Activated T-cell treated with anti-CD3 and anti-CD28 coated beads, Interleukin-2, amount 50 U/mL, for 72 hours (primary cell): ENCODE results near the gene ARL15. TPM values are rescaled to one million over a fixed set of nuclear protein-coding genes. Genes with fewer than 3 reads are reported as not detected.

Experiments
- ATAC-seq, 2 donors: fragments of 150-1000 bp; cut with Tn5 transposase; replicated peaks in 1 of 2; 2 replicates each; pipeline ENCODE4 v1.10.0; 2021; ENCODE audit warnings: moderate library complexity in 2 of 2, mild to moderate bottlenecking in 1 of 2
- DNase-seq, 2 donors: peaks; one replicate each; pipeline ENCODE4 v3.0.0; 2021 to 2022; ENCODE audit warnings: mixed read lengths in 1 of 2
- H3K27ac Mint-ChIP-seq: one replicate; pipeline ENCODE4 v1.8.0; 2022; ENCODE audit warnings: mild to moderate bottlenecking, moderate library complexity, mixed read lengths
- H3K27me3 Mint-ChIP-seq: one replicate; pipeline ENCODE4 v1.8.0; 2022; ENCODE audit warnings: low read depth, mixed read lengths
- H3K36me3 Mint-ChIP-seq, 2 donors: one replicate each; pipeline ENCODE4 v1.8.0; 2022; ENCODE audit warnings: mixed read lengths in 2 of 2, mild to moderate bottlenecking in 1 of 2; ENCODE audit not compliant: insufficient read depth in 2 of 2
- H3K4me1 Mint-ChIP-seq: one replicate; pipeline ENCODE4 v1.8.0; 2022; ENCODE audit warnings: low read depth, mixed read lengths
- H3K4me3 Mint-ChIP-seq, 2 donors: one replicate each; pipeline ENCODE4 v1.8.0; 2022; ENCODE audit warnings: mild to moderate bottlenecking in 2 of 2, mixed read lengths in 2 of 2, moderate library complexity in 2 of 2
- H3K9me3 Mint-ChIP-seq, 2 donors: one replicate each; pipeline ENCODE4 v1.8.0; 2022; ENCODE audit warnings: mixed read lengths in 2 of 2
- total RNA-seq, 2 donors: library from RNA; stranded (reverse); gene quantifications; one replicate each; pipeline ENCODE4 v1.2.3, GENCODE V29; 2022

Gene ARL15
- total RNA-seq, 2 donors from 2014 or later: 7.8 to 8.3 TPM

GRCh38 chr5:54309276-54309675 is 1.1 kb downstream of the ARL15 start:
- ATAC-seq: no peak
- DNase-seq: peak in 1 of 2 donors; percentile 2
- Mint-ChIP-seq H3K4me1 (peaks cover 38% of the 10 kb centered on the region), H3K9me3 (no peaks in the 10 kb centered on the region), H3K4me3 (peak overlapping the region; percentile 92 to 98), H3K27me3 (peaks cover 1% of the 10 kb centered on the region), H3K36me3 (no peaks in the 10 kb centered on the region), H3K27ac (no peak overlapping the region)

- ATAC-seq (no peak), DNase-seq (no peak)
- no peak overlapping the region for H3K4me3 Mint-ChIP-seq
- no peaks in the 10 kb centered on the region for H3K9me3 Mint-ChIP-seq
- no peaks in the 10 kb centered on the region for H3K36me3 Mint-ChIP-seq
- no peak overlapping the region for H3K27ac Mint-ChIP-seq
- no peaks in the 10 kb centered on the region for H3K27me3 Mint-ChIP-seq
- peaks cover 50% of the 10 kb centered on the region for H3K4me1 Mint-ChIP-seq
Measured at GRCh38 chr5:54307583-54307982, 2.8 kb downstream of the ARL15 start.

DNA sequence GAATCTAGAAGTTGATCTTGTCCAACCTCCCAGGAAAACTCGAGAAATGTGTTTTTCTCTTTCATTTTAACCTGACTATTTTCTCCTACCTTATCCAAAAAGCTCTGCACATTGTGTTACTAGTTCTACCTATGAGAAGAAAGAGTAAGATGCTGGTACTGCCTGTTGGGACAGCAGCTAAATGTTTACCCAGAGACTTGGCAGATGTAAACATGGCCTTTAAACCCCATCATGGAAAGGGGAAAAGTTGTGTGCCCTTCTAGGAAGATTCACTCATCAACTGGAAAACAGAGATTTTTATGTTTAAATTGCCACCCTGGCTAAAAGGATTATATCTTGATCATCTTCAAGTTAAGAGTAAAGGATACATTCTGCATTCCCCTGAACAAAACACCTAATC is 3.5 kb downstream of the ARL15 start:
- H3K9me3 Mint-ChIP-seq: no peaks in the 10 kb centered on the region
- no peak for DNase-seq
- H3K4me1 Mint-ChIP-seq: peaks cover 46% of the 10 kb centered on the region
- H3K27me3 Mint-ChIP-seq: no peaks in the 10 kb centered on the region
- H3K4me3 Mint-ChIP-seq: no peak overlapping the region
- H3K27ac Mint-ChIP-seq: no peak overlapping the region
- no peak for ATAC-seq
- H3K36me3 Mint-ChIP-seq: no peaks in the 10 kb centered on the region

DNA sequence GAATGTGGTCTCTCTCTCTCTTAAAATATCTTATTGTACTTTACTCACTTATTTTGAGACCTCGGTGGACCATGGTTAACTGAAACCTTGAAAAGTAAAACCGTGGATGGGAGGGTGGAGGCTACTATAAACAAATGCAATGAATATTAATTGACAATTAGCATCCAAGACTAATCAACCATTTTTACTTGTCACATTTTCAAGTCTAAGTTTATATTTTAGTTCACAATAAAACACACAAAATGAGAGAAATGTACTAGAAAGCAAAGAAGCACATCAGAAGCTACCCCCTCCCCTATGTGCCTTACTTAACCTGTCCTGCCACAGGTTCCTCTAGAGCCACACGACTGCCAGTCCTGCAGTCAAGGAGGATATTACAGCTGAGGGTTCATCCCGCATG is 4.6 kb downstream of the ARL15 start:
- H3K27me3 Mint-ChIP-seq: no peaks in the 10 kb centered on the region
- H3K36me3 Mint-ChIP-seq: no peaks in the 10 kb centered on the region
- no peak overlapping the region for H3K27ac Mint-ChIP-seq
- no peaks in the 10 kb centered on the region for H3K9me3 Mint-ChIP-seq
- DNase-seq (no peak), ATAC-seq (no peak)
- no peak overlapping the region for H3K4me3 Mint-ChIP-seq
- H3K4me1 Mint-ChIP-seq: peaks cover 48% of the 10 kb centered on the region

DNA sequence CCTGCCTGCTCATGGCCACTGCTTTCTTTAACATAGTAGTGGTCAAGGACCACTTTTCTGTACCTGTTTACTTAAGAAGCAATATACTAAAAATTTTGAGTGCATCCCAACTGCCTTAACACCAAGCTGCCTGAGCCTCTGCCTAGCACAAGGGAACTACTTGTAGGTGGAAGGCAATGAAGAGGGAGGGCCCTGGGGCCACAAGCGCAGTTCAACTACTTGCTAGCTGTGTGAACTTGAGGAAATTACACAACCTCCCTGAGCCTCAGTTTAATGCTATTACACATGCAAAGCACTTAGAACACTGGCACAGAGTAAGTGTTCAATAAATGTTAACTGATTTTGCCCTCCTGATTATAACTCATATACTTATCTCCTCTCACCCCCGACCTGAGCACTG is 6.3 kb downstream of the ARL15 start:
- no peak overlapping the region for H3K4me3 Mint-ChIP-seq
- no peak for DNase-seq
- no peak overlapping the region for H3K27ac Mint-ChIP-seq
- no peak for ATAC-seq
- H3K4me1 Mint-ChIP-seq: peaks cover 45% of the 10 kb centered on the region
- H3K36me3 Mint-ChIP-seq: no peaks in the 10 kb centered on the region
- no peaks in the 10 kb centered on the region for H3K9me3 Mint-ChIP-seq
- H3K27me3 Mint-ChIP-seq: no peaks in the 10 kb centered on the region

DNA sequence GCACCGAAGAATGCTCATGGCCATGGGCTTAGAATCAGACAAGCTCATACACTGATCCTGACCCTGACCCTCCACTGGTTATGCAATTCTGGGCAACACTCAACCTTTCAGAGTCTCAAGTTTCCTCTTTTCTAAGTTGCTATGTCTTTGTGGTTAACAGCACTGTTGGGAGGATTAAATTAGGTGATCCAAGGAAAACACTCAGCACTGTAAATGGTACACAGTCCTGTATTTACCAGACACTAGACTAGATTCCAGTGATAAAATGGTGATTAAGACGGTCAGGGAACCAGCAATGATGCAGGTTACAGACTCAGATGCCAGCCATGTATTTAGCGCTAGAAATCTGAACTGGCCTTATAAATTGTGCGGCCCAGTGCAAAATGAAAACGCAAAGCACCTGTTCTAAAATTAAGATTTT is 8.1 kb downstream of the ARL15 start:
- H3K27ac Mint-ChIP-seq: no peak overlapping the region
- H3K4me3 Mint-ChIP-seq: no peak overlapping the region

GRCh38 chr5:54301849-54302248 is 8.5 kb downstream of the ARL15 start:
- Mint-ChIP-seq H3K27me3 (no peaks in the 10 kb centered on the region), H3K4me3 (no peak overlapping the region), H3K36me3 (no peaks in the 10 kb centered on the region), H3K4me1 (peaks cover 34% of the 10 kb centered on the region), H3K9me3 (no peaks in the 10 kb centered on the region), H3K27ac (no peak overlapping the region)
- ATAC-seq (no peak), DNase-seq (no peak)

More for the DNA sequence above, 8.1 kb downstream of the ARL15 start:
- ATAC-seq: no peak
- DNase-seq: no peak
- Mint-ChIP-seq H3K4me1 (peaks cover 37% of the 10 kb centered on the region), H3K9me3 (no peaks in the 10 kb centered on the region), H3K36me3 (no peaks in the 10 kb centered on the region), H3K27me3 (no peaks in the 10 kb centered on the region)

DNA sequence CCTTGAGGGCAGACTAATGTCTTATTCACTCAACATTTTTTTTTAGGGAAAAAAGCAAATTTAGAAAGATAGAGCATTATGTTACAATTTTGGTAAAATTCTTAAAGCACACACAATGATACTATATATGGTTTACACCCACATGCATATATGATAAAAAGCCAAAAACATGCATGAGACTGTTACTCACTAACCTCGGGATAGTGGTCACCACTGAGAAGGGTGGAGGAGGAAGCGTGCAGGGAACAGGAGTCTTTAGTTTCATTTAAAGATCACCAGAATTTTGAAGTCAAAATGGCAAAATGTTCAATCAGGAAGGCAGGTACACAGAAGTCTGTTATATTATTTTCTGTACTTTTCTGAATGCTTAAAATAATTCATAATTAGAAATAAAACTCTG is 9.2 kb downstream of the ARL15 start:
- no peaks in the 10 kb centered on the region for H3K9me3 Mint-ChIP-seq
- ATAC-seq (peak; percentile 41 to 50), DNase-seq (no peak)
- H3K27ac Mint-ChIP-seq: no peak overlapping the region
- peaks cover 35% of the 10 kb centered on the region for H3K4me1 Mint-ChIP-seq
- H3K36me3 Mint-ChIP-seq: no peaks in the 10 kb centered on the region
- no peaks in the 10 kb centered on the region for H3K27me3 Mint-ChIP-seq
- H3K4me3 Mint-ChIP-seq: no peak overlapping the region

- Mint-ChIP-seq H3K4me1 (peaks cover 46% of the 10 kb centered on the region), H3K27ac (no peak overlapping the region)
- no peak for ATAC-seq
Measured at GRCh38 chr5:54298947-54299346, 11.4 kb downstream of the ARL15 start.

GRCh38 chr5:54296386-54296785 is 14.0 kb downstream of the ARL15 start:
- ATAC-seq (no peak), DNase-seq (no peak)
- Mint-ChIP-seq H3K9me3 (no peaks in the 10 kb centered on the region), H3K4me3 (no peak overlapping the region), H3K36me3 (no peaks in the 10 kb centered on the region), H3K4me1 (peaks cover 36% of the 10 kb centered on the region), H3K27me3 (no peaks in the 10 kb centered on the region), H3K27ac (no peak overlapping the region)

More at GRCh38 chr5:54298947-54299346, 11.4 kb downstream of the ARL15 start:
- Mint-ChIP-seq H3K27me3 (no peaks in the 10 kb centered on the region), H3K4me3 (no peak overlapping the region), H3K9me3 (no peaks in the 10 kb centered on the region), H3K36me3 (no peaks in the 10 kb centered on the region)
- no peak for DNase-seq

DNA sequence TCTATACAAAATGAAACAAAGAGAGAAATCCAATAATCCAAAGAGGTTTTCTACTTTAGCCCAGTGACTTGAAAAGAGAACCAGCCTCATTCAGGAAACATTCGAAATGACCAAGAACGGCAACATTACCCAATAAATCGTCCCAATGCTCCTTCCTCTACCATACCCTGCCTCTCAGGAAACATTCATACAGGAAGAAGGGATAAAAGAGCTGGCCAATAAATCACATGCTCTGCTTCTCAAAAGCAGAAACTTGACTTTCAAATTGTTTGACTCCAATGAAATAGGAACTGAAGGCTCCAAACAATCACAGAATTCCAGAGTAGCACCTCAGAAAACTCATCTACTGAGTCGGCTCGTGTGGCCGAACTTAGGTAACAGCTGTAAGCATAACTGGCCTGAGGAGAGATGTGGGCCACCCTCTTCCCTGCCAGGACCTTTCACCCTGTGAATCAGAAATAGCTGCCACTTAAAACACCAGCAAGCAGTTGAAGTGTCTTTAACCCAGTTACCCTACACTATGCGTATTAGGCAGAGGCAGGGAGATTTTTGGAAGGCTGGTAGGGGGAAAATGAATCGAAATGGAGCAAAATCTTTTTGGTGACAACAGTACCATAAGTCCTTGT is 14.6 kb downstream of the ARL15 start:
- Mint-ChIP-seq H3K9me3 (no peaks in the 10 kb centered on the region), H3K4me3 (no peak overlapping the region), H3K27me3 (no peaks in the 10 kb centered on the region), H3K27ac (no peak overlapping the region), H3K4me1 (peaks cover 30% of the 10 kb centered on the region), H3K36me3 (no peaks in the 10 kb centered on the region)
- DNase-seq (no peak), ATAC-seq (no peak)

DNA sequence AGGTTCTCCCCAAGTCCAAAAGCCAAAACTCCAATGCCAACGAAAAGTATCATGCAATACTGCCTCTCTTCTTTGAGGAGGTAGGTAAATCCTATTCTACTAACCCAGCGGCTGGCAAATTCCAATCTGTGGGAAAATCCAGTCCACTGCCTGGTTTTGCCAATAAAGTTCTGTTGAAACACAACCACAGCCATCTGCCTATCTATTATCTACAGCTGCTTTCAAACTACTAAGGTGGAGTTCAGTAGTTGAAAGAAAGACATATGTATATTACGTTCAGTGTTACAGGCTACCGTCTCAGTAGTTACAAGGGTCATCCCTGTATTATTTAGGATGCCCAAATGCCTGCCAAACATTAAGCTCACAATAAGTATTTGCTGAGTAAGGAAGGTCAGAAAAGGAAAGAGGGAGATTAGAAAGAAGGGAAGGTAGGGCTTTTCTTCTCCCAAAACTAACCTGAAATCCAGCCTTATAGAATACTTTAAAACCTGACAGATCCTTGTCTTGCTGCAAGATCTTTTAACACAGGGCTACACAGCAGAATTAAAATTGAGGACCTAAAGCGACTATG is 16.2 kb downstream of the ARL15 start:
- ATAC-seq: no peak
- Mint-ChIP-seq H3K27ac (no peak overlapping the region), H3K4me1 (peaks cover 26% of the 10 kb centered on the region)

DNA sequence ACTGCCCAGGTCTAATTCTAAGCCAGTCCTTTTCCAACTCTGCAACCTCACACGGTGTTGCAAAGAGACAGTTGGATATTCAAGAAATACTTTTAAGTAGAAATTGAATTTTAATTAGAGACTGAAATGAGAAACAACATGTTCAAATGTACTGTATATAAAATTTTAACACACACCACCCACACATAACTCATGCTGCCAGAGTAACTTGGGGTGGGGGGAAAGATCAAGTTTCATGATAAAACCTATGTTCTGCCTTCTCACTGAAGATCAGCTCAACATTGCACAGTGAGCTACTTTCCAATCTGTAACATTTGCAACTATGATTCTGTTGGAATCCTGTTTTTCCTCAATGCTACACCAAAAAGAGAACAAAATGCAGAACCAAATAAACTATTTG is 17.5 kb downstream of the ARL15 start:
- H3K27ac Mint-ChIP-seq: no peak overlapping the region
- peaks cover 26% of the 10 kb centered on the region for H3K4me1 Mint-ChIP-seq
- no peak overlapping the region for H3K4me3 Mint-ChIP-seq
- DNase-seq (no peak), ATAC-seq (no peak)
- no peaks in the 10 kb centered on the region for H3K36me3 Mint-ChIP-seq
- H3K27me3 Mint-ChIP-seq: no peaks in the 10 kb centered on the region
- H3K9me3 Mint-ChIP-seq: peaks cover 0 to 2% of the 10 kb centered on the region in 2 donors

More for the DNA sequence above, 16.2 kb downstream of the ARL15 start:
- H3K4me3 Mint-ChIP-seq: no peak overlapping the region
- no peaks in the 10 kb centered on the region for H3K36me3 Mint-ChIP-seq
- no peaks in the 10 kb centered on the region for H3K9me3 Mint-ChIP-seq
- no peaks in the 10 kb centered on the region for H3K27me3 Mint-ChIP-seq
- no peak for DNase-seq

DNA sequence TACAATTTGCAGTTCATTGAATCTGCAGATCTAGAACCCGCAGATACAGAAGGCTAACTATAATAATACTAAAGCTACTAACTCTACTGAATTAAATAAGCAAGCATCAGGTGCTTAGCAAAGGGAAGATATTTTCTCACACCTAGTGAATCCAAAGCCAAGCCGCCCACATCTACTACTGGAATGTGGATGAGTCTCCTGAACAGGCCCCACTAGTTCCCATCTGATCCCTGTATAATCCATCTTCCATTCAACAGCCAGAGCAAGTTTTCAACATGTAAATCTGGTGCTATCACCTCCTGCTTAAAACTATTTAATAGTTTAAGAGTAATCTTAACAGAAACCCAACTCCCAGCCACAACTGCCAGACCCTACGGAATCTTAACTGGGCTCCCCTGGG is 18.9 kb downstream of the ARL15 start:
- no peaks in the 10 kb centered on the region for H3K27me3 Mint-ChIP-seq
- H3K9me3 Mint-ChIP-seq: peaks cover 0 to 5% of the 10 kb centered on the region in 2 donors
- H3K4me1 Mint-ChIP-seq: peaks cover 21% of the 10 kb centered on the region
- H3K27ac Mint-ChIP-seq: no peak overlapping the region
- no peak overlapping the region for H3K4me3 Mint-ChIP-seq
- DNase-seq: no peak
- ATAC-seq: no peak
- no peaks in the 10 kb centered on the region for H3K36me3 Mint-ChIP-seq
